SJCRH30 (cell line): ENCODE measurements around the gene ERMP1. TPM values are rescaled to one million over a fixed set of nuclear protein-coding genes. Genes with fewer than 3 reads are reported as not detected.
"Not testable (repeated sequence)": the region's sequence is repeated elsewhere in the genome, so short reads cannot be mapped to it uniquely, and the experiment has no call there.

Experiments used
- DNase-seq, 2 experiments: peaks; one replicate each; pipeline ENCODE4 v3.0.0-alpha.2; 2015 to 2020
- H3K27ac ChIP-seq: fragments of 250-450 bp; sonication (Bioruptor Pico); 2 replicates; pipeline ENCODE4 v1.5.1; 2020; ENCODE audit warnings: mild to moderate bottlenecking, moderate library complexity
- H3K27me3 ChIP-seq: fragments of 250-450 bp; sonication (Bioruptor Pico); 2 replicates; pipeline ENCODE4 v1.5.1; 2020; ENCODE audit warnings: mild to moderate bottlenecking, moderate library complexity
- H3K36me3 ChIP-seq: fragments of 250-450 bp; sonication (Bioruptor Pico); 2 replicates; pipeline ENCODE4 v1.5.1; 2020; ENCODE audit warnings: mild to moderate bottlenecking, moderate library complexity
- H3K4me1 ChIP-seq: fragments of 250-450 bp; sonication (Bioruptor Pico); 2 replicates; pipeline ENCODE4 v1.5.1; 2020; ENCODE audit warnings: mild to moderate bottlenecking, moderate library complexity
- H3K4me3 ChIP-seq: fragments of 250-450 bp; sonication (Bioruptor Pico); 2 replicates; pipeline ENCODE4 v1.5.1; 2020; ENCODE audit warnings: mild to moderate bottlenecking, moderate library complexity
- H3K9me3 ChIP-seq: fragments of 250-450 bp; sonication (Bioruptor Pico); replicated peaks from 2 replicates; pipeline ENCODE4 v1.5.1; 2020; ENCODE audit warnings: mild to moderate bottlenecking, moderate library complexity
- total RNA-seq: library from RNA; depleted of rRNA; stranded (reverse); fragments of >200 nt; shearing (Covaris generic); gene quantifications from 2 replicates; pipeline ENCODE4 v1.2.3, GENCODE V29; 2014

The ERMP1 gene
- total RNA-seq, 1 experiment from 2014 or later: 10.4 TPM

- no peaks in the 10 kb centered on the region for H3K27me3 ChIP-seq
- H3K4me3 ChIP-seq: no peak overlapping the region
- H3K36me3 ChIP-seq: no peaks in the 10 kb centered on the region
- H3K27ac ChIP-seq: no peak overlapping the region
- H3K4me1 ChIP-seq: no peaks in the 10 kb centered on the region
- DNase-seq: no peak
- no peaks in the 10 kb centered on the region for H3K9me3 ChIP-seq
These were observed 43.4 kb downstream of the ERMP1 start for GRCh38 chr9:5789489-5789888.

DNA sequence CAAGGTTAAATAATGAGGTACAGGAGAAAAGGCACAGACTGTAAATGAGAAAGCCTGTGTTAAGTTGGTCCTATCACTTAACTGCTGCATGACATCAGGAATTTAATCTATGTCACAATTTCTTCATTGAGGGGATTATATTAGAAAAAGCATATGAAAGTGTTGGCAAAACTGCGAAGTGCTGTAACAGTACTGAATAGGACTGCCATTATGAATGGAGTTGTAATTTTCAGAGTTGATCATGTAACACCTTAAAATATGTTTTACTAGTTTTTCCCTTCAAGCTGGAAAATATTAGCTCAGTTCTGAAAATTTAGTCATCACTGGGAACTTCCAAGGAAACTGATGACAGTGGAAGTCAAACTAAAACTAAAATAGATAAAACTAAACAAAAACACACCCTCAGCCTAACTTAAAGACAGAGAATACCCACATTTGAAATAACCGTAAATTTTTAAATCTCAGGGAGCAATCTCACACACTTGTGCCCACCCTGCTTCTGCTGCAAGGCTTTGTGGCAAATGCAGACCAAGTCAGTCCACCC, 45.1 kb downstream of the ERMP1 start:
- no peak for DNase-seq
- Histone ChIP-seq H3K4me1 (no peaks in the 10 kb centered on the region), H3K36me3 (no peaks in the 10 kb centered on the region), H3K27ac (no peak overlapping the region), H3K9me3 (no peaks in the 10 kb centered on the region), H3K27me3 (no peaks in the 10 kb centered on the region), H3K4me3 (no peak overlapping the region)

DNA sequence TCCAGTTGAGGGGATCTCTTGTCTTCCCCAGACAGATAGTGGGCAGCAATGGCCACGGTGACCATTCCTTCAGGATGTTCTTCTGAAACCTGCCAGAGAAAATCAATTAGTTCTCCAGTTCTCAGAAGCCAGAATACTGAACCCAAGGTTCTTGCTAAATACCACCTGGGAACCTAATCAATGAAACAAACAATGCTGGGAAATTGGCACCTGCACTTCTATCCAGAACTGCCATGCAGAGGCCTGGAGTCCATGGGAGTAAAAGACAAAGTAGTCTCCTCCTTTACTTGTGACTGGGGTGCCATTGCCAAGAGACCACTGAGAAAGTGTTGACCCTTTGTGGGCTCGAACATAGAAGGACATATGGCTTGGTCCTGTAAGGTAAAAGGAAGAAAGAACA, 45.7 kb downstream of the ERMP1 start:
- no peaks in the 10 kb centered on the region for H3K27me3 ChIP-seq
- no peaks in the 10 kb centered on the region for H3K4me1 ChIP-seq
- H3K4me3 ChIP-seq: no peak overlapping the region
- no peak for DNase-seq
- no peaks in the 10 kb centered on the region for H3K9me3 ChIP-seq
- H3K27ac ChIP-seq: no peak overlapping the region
- H3K36me3 ChIP-seq: no peaks in the 10 kb centered on the region

DNA sequence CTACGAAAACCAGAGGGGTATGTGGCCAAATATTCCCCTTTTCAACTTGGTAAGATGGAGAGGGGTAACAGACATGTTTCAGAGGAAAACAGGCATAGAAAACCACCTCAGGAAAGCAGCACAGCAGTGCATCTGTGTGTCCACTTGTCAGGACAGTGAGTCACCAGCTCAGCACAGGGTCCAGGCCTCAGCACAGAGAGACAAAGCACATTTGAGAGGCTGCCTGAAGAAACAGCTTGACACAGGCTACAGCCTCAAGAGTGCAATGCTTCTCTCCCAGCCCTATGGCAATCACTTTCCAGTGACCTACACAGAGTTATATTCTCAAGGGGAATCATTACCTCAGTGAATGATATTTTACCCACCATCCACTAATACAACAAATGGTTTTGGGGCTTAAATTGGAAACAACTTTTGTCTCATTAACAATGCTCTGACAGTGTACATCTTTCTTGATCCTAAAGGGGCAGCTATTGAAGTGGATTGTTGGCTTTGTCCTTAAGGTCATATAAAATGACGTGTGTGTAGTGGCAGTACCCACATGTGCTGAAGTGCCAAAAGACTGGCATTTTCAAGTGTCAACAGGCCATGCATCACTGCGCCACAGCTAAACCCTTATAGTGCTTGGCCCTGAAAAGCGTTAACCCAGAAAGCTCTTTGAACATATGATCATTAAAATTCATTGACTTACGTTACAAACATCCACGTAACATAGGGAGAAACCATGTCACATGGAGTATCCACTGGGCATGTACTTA, 46.4 kb downstream of the ERMP1 start:
- Histone ChIP-seq H3K27me3 (no peaks in the 10 kb centered on the region), H3K4me1 (no peaks in the 10 kb centered on the region), H3K4me3 (no peak overlapping the region), H3K9me3 (no peaks in the 10 kb centered on the region), H3K27ac (no peak overlapping the region), H3K36me3 (no peaks in the 10 kb centered on the region)
- DNase-seq: no peak

GRCh38 chr9:5784526-5785315, 48.2 kb downstream of the ERMP1 start:
- Histone ChIP-seq H3K36me3 (peaks cover 8% of the 10 kb centered on the region), H3K27ac (no peak overlapping the region), H3K27me3 (no peaks in the 10 kb centered on the region), H3K4me1 (no peaks in the 10 kb centered on the region), H3K9me3 (no peaks in the 10 kb centered on the region), H3K4me3 (no peak overlapping the region)
- no peak for DNase-seq

DNA sequence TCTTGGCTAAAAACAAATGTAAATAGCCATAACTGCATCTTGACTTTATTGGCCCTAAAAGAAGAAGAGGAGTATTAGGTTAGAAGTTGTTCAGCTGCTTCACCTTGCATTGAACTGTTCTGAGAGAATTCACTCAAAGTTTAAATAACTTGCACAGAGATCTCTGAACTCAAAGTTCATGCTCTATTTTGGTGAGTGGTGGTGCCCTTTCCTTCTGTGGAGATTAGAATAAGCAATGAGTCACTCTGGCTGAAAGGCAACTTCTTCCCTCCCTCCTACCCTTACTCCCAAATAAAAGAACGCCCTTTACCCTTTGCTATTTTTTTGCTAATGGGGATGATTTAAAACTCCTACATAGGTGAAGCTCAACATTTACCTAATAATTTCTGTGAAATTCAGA, 48.9 kb downstream of the ERMP1 start:
- no peaks in the 10 kb centered on the region for H3K27me3 ChIP-seq
- H3K36me3 ChIP-seq: peaks cover 11% of the 10 kb centered on the region
- H3K9me3 ChIP-seq: no peaks in the 10 kb centered on the region
- no peaks in the 10 kb centered on the region for H3K4me1 ChIP-seq
- H3K27ac ChIP-seq: no peak overlapping the region
- DNase-seq: no peak
- H3K4me3 ChIP-seq: no peak overlapping the region

DNA sequence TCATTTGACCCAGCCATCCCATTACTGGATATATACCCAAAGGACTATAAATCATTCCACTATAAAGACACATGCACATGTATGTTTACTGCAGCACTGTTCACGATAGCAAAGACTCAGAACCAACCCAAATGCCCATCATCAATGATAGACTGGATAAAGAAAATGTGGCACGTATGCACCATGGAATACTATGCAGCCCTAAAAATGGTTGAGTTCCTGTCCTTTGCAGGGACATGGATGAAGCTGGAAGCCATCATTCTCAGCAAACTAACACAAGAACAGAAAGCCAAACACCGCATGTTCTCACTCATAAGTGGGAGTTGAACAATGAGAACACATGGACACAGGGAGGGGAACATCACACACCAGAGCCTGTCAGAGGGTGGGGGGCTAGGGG, 49.5 kb downstream of the ERMP1 start:
- peaks cover 15% of the 10 kb centered on the region for H3K36me3 ChIP-seq
- H3K9me3 ChIP-seq, H3K4me1 ChIP-seq, H3K27ac ChIP-seq, H3K4me3 ChIP-seq, H3K27me3 ChIP-seq, DNase-seq: not testable (repeated sequence)

- H3K4me1 ChIP-seq: not testable (repeated sequence)
These were observed 53.2 kb downstream of the ERMP1 start for GRCh38 chr9:5779705-5780218.

DNA sequence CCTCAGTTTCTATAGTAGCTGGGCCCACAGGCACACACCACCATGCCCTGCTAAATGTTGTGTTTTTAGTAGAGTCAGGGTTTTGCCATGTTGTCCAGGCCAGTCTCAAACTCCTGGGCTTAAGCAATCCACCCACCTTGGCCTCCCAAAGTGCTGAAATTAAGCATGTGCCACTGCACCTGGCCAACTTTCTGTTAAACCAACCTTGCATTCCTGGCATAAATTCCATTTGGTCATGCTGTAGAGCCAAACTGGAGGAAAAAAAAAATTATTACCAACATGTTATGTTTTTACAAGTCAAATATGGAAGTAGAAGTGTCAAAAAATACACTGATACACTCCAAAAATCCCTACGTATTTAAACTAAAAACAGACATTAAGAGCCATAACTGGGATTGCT, 54.1 kb downstream of the ERMP1 start:
- Histone ChIP-seq H3K4me3 (no peak overlapping the region), H3K27me3 (no peaks in the 10 kb centered on the region), H3K27ac (no peak overlapping the region), H3K9me3 (no peaks in the 10 kb centered on the region), H3K36me3 (peaks cover 46% of the 10 kb centered on the region), H3K4me1 (no peaks in the 10 kb centered on the region)
- DNase-seq: no peak

More at GRCh38 chr9:5779705-5780218, 53.2 kb downstream of the ERMP1 start:
- not testable (repeated sequence) for DNase-seq, H3K27me3 ChIP-seq, H3K27ac ChIP-seq, H3K4me3 ChIP-seq, H3K9me3 ChIP-seq
- H3K36me3 ChIP-seq: peaks cover 37% of the 10 kb centered on the region

GRCh38 chr9:5773324-5773999, 59.5 kb downstream of the ERMP1 start:
- H3K4me1 ChIP-seq: no peaks in the 10 kb centered on the region
- H3K27ac ChIP-seq: no peak overlapping the region
- DNase-seq: no peak
- no peak overlapping the region for H3K4me3 ChIP-seq
- H3K9me3 ChIP-seq: no peaks in the 10 kb centered on the region
- no peaks in the 10 kb centered on the region for H3K27me3 ChIP-seq
- H3K36me3 ChIP-seq: peaks cover 61% of the 10 kb centered on the region

- no peaks in the 10 kb centered on the region for H3K9me3 ChIP-seq
- H3K36me3 ChIP-seq: peaks cover 58% of the 10 kb centered on the region
- H3K27me3 ChIP-seq: no peaks in the 10 kb centered on the region
- DNase-seq: no peak
- no peak overlapping the region for H3K27ac ChIP-seq
- peaks cover 9% of the 10 kb centered on the region; the same call in 1 of the 2 replicates for H3K4me1 ChIP-seq
- no peak overlapping the region for H3K4me3 ChIP-seq
These were observed 64.7 kb downstream of the ERMP1 start for GRCh38 chr9:5767968-5768932.

GRCh38 chr9:5764130-5764868, 68.6 kb downstream of the ERMP1 start:
- Histone ChIP-seq H3K4me1 (peaks cover 9% of the 10 kb centered on the region; the same call in 1 of the 2 replicates), H3K36me3 (peaks cover 56% of the 10 kb centered on the region), H3K27me3 (no peaks in the 10 kb centered on the region), H3K9me3 (no peaks in the 10 kb centered on the region), H3K27ac (no peak overlapping the region), H3K4me3 (no peak overlapping the region)
- DNase-seq: peak in 1 of 2 experiments; percentile 11

DNA sequence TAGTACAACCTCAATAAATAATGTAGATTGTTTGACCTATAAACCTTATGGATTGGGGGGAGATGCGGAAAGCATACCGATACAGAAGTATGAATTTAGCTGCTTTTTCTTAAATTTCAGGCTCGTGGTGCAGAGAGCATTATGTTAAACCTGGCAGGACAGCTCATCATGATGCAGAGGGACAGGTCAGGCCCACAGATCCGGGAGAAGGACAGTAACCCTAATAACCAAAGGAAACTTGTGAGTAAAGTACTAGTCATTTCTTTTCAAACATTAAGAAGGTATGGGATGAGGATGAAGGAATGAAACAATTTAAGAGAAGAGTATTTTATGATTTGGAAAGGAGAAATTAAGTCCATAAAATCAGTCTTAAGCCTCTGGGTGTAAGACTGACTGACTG, 70.5 kb downstream of the ERMP1 start:
- Histone ChIP-seq H3K9me3 (no peaks in the 10 kb centered on the region), H3K27ac (no peak overlapping the region), H3K36me3 (peaks cover 49% of the 10 kb centered on the region), H3K4me3 (no peak overlapping the region), H3K27me3 (no peaks in the 10 kb centered on the region), H3K4me1 (peaks cover 9% of the 10 kb centered on the region; the same call in 1 of the 2 replicates)
- no peak for DNase-seq
